Right cardiac atrium (tissue), 5 donors: ENCODE data around the gene OTUD5. TPM values are rescaled to one million over a fixed set of nuclear protein-coding genes. Genes with fewer than 3 reads are reported as not detected.

ENCODE experiments used
- ATAC-seq, 2 donors: fragments of 200-7000 bp; cut with Tn5 transposase; one replicate each; pipeline versions ENCODE4 v1.8.0 to v1.9.1; 2020; ENCODE audit warnings: moderate library complexity in 2 of 2, mild to moderate bottlenecking in 1 of 2
- DNase-seq, 3 donors: peaks; one replicate each; pipeline ENCODE4 v3.0.0-alpha.2; 2020
- H3K27ac ChIP-seq: one replicate; pipeline ENCODE4 v1.5.1; 2013; ENCODE audit warnings: mild to moderate bottlenecking, low read length, control low read depth, moderate library complexity
- H3K27me3 ChIP-seq: one replicate; pipeline ENCODE4 v1.6.1; 2013; ENCODE audit not compliant: control insufficient read depth, insufficient read depth
- H3K4me1 ChIP-seq: one replicate; pipeline ENCODE4 v1.6.1; 2013; ENCODE audit warnings: low read length; ENCODE audit not compliant: control insufficient read depth, insufficient read depth
- H3K4me3 ChIP-seq: one replicate; pipeline ENCODE4 v1.5.1; 2013; ENCODE audit warnings: low read length, control low read depth
- H3K9me3 ChIP-seq: one replicate; pipeline ENCODE4 v1.6.1; 2013; ENCODE audit warnings: low read length; ENCODE audit not compliant: control insufficient read depth
- WGBS: extraction: QIAGEN DNeasy Blood & Tissue Kit; methylation state at CpG from one replicate; pipeline ENCODE4 v1.1.7; 2013; 5-methylcytosine and 5-hydroxymethylcytosine counted together
- intact Hi-C, 4 donors: fragments of 100-400 bp; cut with DNase I; formaldehyde crosslinking; loops; one replicate each; pipeline versions ENCODE4 v1.11.0 to v1.14.0; 2022 to 2023
- polyA plus RNA-seq: library from polyadenylated mRNA; stranded (reverse); fragments of 200-250 nt; gene quantifications from one replicate; pipeline ENCODE4 v1.2.3, GENCODE V29; 2013
- total RNA-seq, 4 donors: library from RNA; stranded (reverse); fragmentation: NEBNext Ultra II Directional; extraction: Animal tissue kit (Norgen Biotek cat#: 25700); gene quantifications; one replicate each; pipeline ENCODE4 v1.2.1, GENCODE V29; 2021
- donor health status: healthy with polysubstance abuse.
- donor health status: DM: no; HTN: yes; CAD: no.
- donor health status: DM: no; HTN: no; CAD: no.
- donor health status: DM: no; HTN: yes; CAD: no; lungs with severe emphysema.
- donor health status: DM: yes; HTN: yes; CAD: no.

OTUD5 gene
- total and polyA plus RNA-seq, 5 donors: 19.9 to 27.3 (median 23.8) TPM

DNA sequence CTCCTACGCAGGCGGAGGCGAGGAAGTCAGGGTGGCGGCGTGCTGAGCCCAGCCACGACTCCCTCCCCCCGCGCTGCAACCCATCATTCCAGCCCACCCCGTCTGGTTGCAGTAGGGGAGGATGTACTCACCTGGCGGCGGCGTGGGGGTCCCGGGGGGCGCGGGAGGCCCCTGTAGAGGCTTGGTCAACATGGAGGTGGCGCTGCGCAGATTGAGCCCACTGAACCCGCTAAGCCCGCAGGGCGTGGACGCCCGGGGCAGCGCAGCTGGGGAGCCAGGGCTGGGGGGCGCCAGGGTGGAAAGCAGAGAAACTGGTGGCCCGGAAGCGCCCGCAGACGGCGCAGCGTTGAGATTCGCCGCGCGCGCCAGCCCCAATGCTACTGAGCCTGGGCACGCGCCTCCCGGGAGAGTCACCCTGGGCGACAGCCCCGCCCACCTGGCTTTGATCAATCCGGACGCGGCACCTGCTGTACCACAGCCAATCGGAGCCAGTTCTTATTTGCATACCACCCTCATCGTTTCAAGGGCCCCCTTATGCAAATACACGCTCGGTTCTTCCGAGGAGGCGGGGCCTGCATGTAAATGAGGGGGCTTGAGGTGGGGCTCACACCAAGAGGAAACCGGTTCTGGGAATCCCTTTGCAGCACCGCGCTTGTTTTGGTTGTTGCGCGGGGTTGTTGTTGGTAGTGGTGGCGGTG lies 38.6 kb downstream of the OTUD5 start, which contains the start of gene PIM2:
Gene PIM2 (minus strand): TSS at position 382 of the 698 bp plus-strand sequence. CDS start 190 bp downstream, at position 192.
- under 1% methylated on average over 55 of the region's 55 CpGs for WGBS

GRCh38 chrX:48918301-48918642 lies 39.1 kb downstream of the OTUD5 start:
- H3K27ac ChIP-seq: peak overlapping the region; percentile 78
- 11% methylated on average over 23 of the region's 23 CpGs for WGBS
- H3K27me3 ChIP-seq: no peaks in the 10 kb centered on the region
- no peaks in the 10 kb centered on the region for H3K9me3 ChIP-seq
- no peaks in the 10 kb centered on the region for H3K4me1 ChIP-seq
- peak overlapping the region; percentile 53 for H3K4me3 ChIP-seq
- intact Hi-C loops: no loop called here
- DNase-seq (no peak), ATAC-seq (peak in 1 of 2 donors; percentile 9)

More for the DNA sequence above, 38.6 kb downstream of the OTUD5 start, which contains the start of gene PIM2:
- intact Hi-C loops: no loop called here
- Histone ChIP-seq H3K27me3 (no peaks in the 10 kb centered on the region), H3K4me3 (peak within 1 kb of the TSS; percentile 53), H3K4me1 (no peaks in the 10 kb centered on the region), H3K9me3 (no peaks in the 10 kb centered on the region), H3K27ac (peak within 1 kb of the TSS; percentile 82)
- ATAC-seq (peak; percentile 88 to 89), DNase-seq (peak; percentile 88 to 95 (median 95))

DNA sequence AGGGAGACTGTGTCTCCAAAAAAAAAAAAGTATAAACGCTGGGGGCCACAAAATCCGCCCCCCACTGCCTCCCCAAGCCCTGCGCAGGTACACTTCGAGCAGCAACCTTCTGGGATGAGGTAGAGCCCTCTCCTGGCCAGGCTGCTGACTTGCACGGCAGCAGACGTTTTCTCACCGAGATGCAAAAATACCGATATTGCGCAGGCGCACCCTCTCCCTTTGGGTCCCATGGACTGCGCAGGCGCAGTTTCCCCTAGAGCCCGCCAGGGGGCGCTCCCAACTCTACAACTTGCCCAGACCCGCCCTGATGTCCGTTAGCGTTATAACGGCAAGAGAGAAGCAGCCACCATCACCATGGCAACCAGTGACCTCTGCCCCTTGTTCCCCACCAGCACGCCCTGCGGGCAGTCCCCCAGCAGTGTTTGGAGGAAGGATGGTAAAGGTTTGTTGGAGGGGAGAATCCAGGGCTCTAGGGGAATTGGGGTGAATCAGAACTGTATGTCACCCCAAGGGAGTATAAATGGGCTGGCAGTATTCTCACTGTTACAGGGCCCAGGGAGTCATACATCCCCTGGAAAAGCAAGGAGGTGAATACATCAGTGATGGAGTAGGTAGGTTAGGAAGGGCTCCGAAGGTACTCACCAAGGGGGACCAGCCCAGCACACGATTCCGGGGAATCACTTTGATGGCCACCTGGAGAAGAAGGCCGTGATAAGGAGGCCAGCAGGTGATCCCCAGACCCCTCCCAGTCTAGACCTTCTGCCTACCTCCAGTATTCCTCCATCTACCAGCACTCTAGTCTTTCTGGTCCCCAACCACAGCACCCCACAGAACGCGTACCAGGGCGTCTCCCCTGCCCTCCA lies 40.0 kb downstream of the OTUD5 start:
- no peak overlapping the region for H3K4me3 ChIP-seq
- intact Hi-C loops: no loop called here
- no peaks in the 10 kb centered on the region for H3K9me3 ChIP-seq
- DNase-seq (peak; percentile 88 to 95 (median 94)), ATAC-seq (peak; percentile 75 to 79)
- peak overlapping the region; percentile 14 for H3K27ac ChIP-seq
- WGBS: 22% methylated on average over 26 of the region's 27 CpGs
- H3K4me1 ChIP-seq: no peaks in the 10 kb centered on the region
- no peaks in the 10 kb centered on the region for H3K27me3 ChIP-seq

- H3K27ac ChIP-seq: no peak overlapping the region
- 85% methylated on average over 13 of the region's 13 CpGs for WGBS
- no peaks in the 10 kb centered on the region for H3K9me3 ChIP-seq
- DNase-seq: no peak
- no peak overlapping the region for H3K4me3 ChIP-seq
- H3K27me3 ChIP-seq: no peaks in the 10 kb centered on the region
- H3K4me1 ChIP-seq: no peaks in the 10 kb centered on the region
- intact Hi-C loops: no loop called here
- ATAC-seq: no peak
These were observed 42.6 kb downstream of the OTUD5 start for GRCh38 chrX:48914593-48915493.

GRCh38 chrX:48913605-48914366 lies 43.6 kb downstream of the OTUD5 start:
- 91% methylated on average over 5 of the region's 5 CpGs for WGBS
- intact Hi-C loops: no loop called here
- Histone ChIP-seq H3K27ac (no peak overlapping the region), H3K27me3 (no peaks in the 10 kb centered on the region), H3K4me1 (no peaks in the 10 kb centered on the region), H3K4me3 (no peak overlapping the region), H3K9me3 (no peaks in the 10 kb centered on the region)
- ATAC-seq (no peak), DNase-seq (no peak)

DNA sequence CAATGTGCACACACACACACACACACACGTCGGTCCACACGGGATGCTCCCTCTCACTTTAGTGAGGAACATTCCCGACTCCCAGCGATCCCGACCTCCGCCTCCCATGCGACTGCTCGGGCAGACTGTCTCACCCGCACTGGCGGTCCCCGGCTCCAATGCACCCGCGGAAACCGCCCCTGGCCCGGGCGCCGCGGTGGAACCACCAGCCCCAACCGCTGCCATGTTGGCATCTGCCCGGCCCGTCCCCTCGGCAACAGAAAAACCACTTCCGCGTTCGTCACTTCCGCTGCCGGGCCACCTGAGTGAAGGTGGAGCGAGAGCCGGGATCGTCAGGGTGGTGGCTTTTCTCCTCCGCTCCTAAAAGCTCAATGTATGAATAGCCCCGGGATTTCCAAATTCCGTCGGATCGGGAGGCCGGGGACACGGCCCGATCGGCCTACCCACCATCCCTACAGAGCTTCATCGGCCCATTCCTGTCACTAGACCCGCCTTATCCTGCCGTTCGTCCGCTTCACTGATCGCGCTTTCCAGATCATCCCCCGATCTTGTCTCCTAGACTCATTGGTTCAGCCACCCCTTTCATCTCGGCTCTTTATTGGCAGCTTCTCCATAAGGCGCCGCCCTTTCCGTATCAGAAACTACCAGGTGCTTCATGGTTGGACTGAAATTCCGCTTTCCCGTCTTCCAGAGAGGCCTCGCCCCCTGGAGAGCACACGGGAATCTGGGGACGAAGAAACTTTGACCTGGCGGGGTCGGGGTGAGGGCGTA lies 45.8 kb downstream of the OTUD5 start, which contains the start of gene SLC35A2:
Gene SLC35A2 (minus strand): TSS at position 235 of the 771 bp plus-strand sequence. CDS start 10 bp downstream, at position 225.
- intact Hi-C loops: no loop called here
- no peaks in the 10 kb centered on the region for H3K27me3 ChIP-seq
- no peaks in the 10 kb centered on the region for H3K4me1 ChIP-seq
- DNase-seq (peak; percentile 81 to 92 (median 88)), ATAC-seq (peak; percentile 88 to 90)
- no peaks in the 10 kb centered on the region for H3K9me3 ChIP-seq
- under 1% methylated on average over 60 of the region's 60 CpGs for WGBS
- peak within 1 kb of the TSS; percentile 73 for H3K27ac ChIP-seq
- peak within 1 kb of the TSS; percentile 84 for H3K4me3 ChIP-seq

- peak overlapping the region; percentile 84 for H3K4me3 ChIP-seq
- ATAC-seq (peak; percentile 6 to 13), DNase-seq (no peak)
- intact Hi-C loops: no loop called here
- H3K4me1 ChIP-seq: no peaks in the 10 kb centered on the region
- no peaks in the 10 kb centered on the region for H3K27me3 ChIP-seq
- 1% methylated on average over 12 of the region's 12 CpGs for WGBS
- no peaks in the 10 kb centered on the region for H3K9me3 ChIP-seq
- no peak overlapping the region for H3K27ac ChIP-seq
These were observed 46.4 kb downstream of the OTUD5 start for GRCh38 chrX:48910926-48911411.

DNA sequence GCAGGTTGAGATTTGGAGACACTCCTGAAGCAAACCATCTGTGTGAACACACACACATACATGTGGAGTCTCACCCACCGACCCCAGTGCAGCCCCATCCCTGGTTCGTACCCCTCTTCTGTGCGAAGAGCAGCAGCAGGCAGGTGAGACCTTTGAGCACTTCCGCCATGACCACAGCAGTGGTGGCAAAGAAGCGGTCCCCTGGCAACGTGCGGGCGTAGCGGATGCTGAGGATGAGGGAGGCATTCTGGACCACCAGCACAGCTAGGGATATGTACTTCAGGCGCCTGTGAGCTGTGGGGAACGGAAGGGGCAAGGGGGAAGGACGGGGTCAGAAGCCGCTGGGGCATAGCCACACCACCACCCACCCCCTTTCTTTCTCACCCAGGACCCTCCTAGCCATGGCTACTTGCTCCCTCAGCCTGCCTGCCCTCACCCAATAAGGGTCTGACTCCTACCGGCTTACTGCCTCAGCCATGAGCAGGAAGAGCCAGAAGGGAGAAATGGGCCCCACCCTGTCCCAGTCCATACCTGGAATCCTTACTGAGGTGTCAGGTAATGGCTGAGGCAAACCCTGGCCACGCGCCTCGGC lies 47.6 kb downstream of the OTUD5 start:
- no peaks in the 10 kb centered on the region for H3K27me3 ChIP-seq
- ATAC-seq: no peak
- DNase-seq: no peak
- WGBS: 95% methylated on average over 17 of the region's 17 CpGs
- no peak overlapping the region for H3K4me3 ChIP-seq
- no peak overlapping the region for H3K27ac ChIP-seq
- no peaks in the 10 kb centered on the region for H3K4me1 ChIP-seq
- H3K9me3 ChIP-seq: no peaks in the 10 kb centered on the region
- intact Hi-C loops: no loop called here

GRCh38 chrX:48908600-48908999 lies 48.8 kb downstream of the OTUD5 start:
- H3K4me1 ChIP-seq: no peaks in the 10 kb centered on the region
- 78% methylated on average over 1 of the region's 1 CpG for WGBS
- intact Hi-C loops: no loop called here

More at GRCh38 chrX:48908600-48908999, 48.8 kb downstream of the OTUD5 start:
- Histone ChIP-seq H3K27me3 (no peaks in the 10 kb centered on the region), H3K27ac (no peak overlapping the region), H3K9me3 (no peaks in the 10 kb centered on the region), H3K4me3 (no peak overlapping the region)
- DNase-seq (no peak), ATAC-seq (no peak)
